ENCODE results near the gene TGM3.

TGM3 gene

GRCh38 chr20:2358006-2358405, 62.2 kb downstream of the TGM3 start:
- H3K27me3 ChIP-seq (replicated peaks): no peaks in the 10 kb centered on the region
- DNase-seq: no peak
- no peaks in the 10 kb centered on the region for H3K36me3 ChIP-seq (replicated peaks)
- no peak overlapping the region for H3K27ac ChIP-seq
- no peak overlapping the region for H3K4me3 ChIP-seq (ENCODE audit: low read depth, low read length)
- no peak for TF ChIP-seq CTCF (IDR thresholded peaks at IDR 0.05; ENCODE audit: low read depth, low read length, missing control alignments)
- in situ Hi-C loops (cut with HindIII; ENCODE audit: low pct_ligation_motif_present, low sequenced_read_pairs): no loop called here

GRCh38 chr20:2361035-2361593, 65.3 kb downstream of the TGM3 start:
- Histone ChIP-seq H3K27me3 (replicated peaks) (no peaks in the 10 kb centered on the region), H3K4me3 (ENCODE audit: low read depth, low read length) (no peak overlapping the region), H3K27ac (no peak overlapping the region), H3K36me3 (replicated peaks) (no peaks in the 10 kb centered on the region)
- in situ Hi-C loops (cut with HindIII; ENCODE audit: low pct_ligation_motif_present, low sequenced_read_pairs): no loop called here
- TF ChIP-seq CTCF (IDR thresholded peaks at IDR 0.05; ENCODE audit: low read depth, low read length, missing control alignments): no peak
- no peak for DNase-seq

- H3K27me3 ChIP-seq (replicated peaks): no peaks in the 10 kb centered on the region
Observed at GRCh38 chr20:2363187-2363586, 67.4 kb downstream of the TGM3 start.

GRCh38 chr20:2363587-2363986, 67.8 kb downstream of the TGM3 start:
- TF ChIP-seq CTCF (IDR thresholded peaks at IDR 0.05; ENCODE audit: low read depth, low read length, missing control alignments): no peak
- Histone ChIP-seq H3K27me3 (replicated peaks) (no peaks in the 10 kb centered on the region), H3K4me3 (ENCODE audit: low read depth, low read length) (no peak overlapping the region), H3K27ac (no peak overlapping the region), H3K36me3 (replicated peaks) (no peaks in the 10 kb centered on the region)
- DNase-seq: no peak
- in situ Hi-C loops (cut with HindIII; ENCODE audit: low pct_ligation_motif_present, low sequenced_read_pairs): no loop called here

More at GRCh38 chr20:2363187-2363586, 67.4 kb downstream of the TGM3 start:
- Histone ChIP-seq H3K4me3 (ENCODE audit: low read depth, low read length) (no peak overlapping the region), H3K27ac (no peak overlapping the region), H3K36me3 (replicated peaks) (no peaks in the 10 kb centered on the region)
- TF ChIP-seq CTCF (IDR thresholded peaks at IDR 0.05; ENCODE audit: low read depth, low read length, missing control alignments): no peak
- no peak for DNase-seq
- in situ Hi-C loops (cut with HindIII; ENCODE audit: low pct_ligation_motif_present, low sequenced_read_pairs): no loop called here

GRCh38 chr20:2364044-2364443, 68.2 kb downstream of the TGM3 start:
- H3K4me3 ChIP-seq (ENCODE audit: low read depth, low read length): no peak overlapping the region
- no peak overlapping the region for H3K27ac ChIP-seq
- no peaks in the 10 kb centered on the region for H3K27me3 ChIP-seq (replicated peaks)
- H3K36me3 ChIP-seq (replicated peaks): no peaks in the 10 kb centered on the region
- no peak for TF ChIP-seq CTCF (IDR thresholded peaks at IDR 0.05; ENCODE audit: low read depth, low read length, missing control alignments)
- in situ Hi-C loops (cut with HindIII; ENCODE audit: low pct_ligation_motif_present, low sequenced_read_pairs): no loop called here
- DNase-seq: no peak

- Histone ChIP-seq H3K36me3 (replicated peaks) (no peaks in the 10 kb centered on the region), H3K4me3 (ENCODE audit: low read depth, low read length) (no peak overlapping the region), H3K27ac (no peak overlapping the region), H3K27me3 (replicated peaks) (no peaks in the 10 kb centered on the region)
- in situ Hi-C loops (cut with HindIII; ENCODE audit: low pct_ligation_motif_present, low sequenced_read_pairs): no loop called here
- DNase-seq: no peak
- TF ChIP-seq CTCF (IDR thresholded peaks at IDR 0.05; ENCODE audit: low read depth, low read length, missing control alignments): no peak
Observed at GRCh38 chr20:2365091-2365490, 69.3 kb downstream of the TGM3 start.
